HUDEP-2 (cell line): ENCODE results near the gene FAM120AOS.

ENCODE experiments used
- DNase-seq, 76 experiments: peaks; one replicate each; lab custom pipeline; 2025; ENCODE audit not compliant: unreplicated experiment in 76 of 76; lab: John Stamatoyannopoulos, UW

FAM120AOS gene

GRCh38 chr9:93468763-93469456 lies 15.5 kb upstream of the FAM120AOS start:
- peak in 5 of 76 experiments; percentile 3 to 14 (median 9) for DNase-seq

GRCh38 chr9:93467462-93467861 lies 14.1 kb upstream of the FAM120AOS start:
- no peak for DNase-seq

- DNase-seq: no peak
Observed at GRCh38 chr9:93467062-93467416, 13.7 kb upstream of the FAM120AOS start.

GRCh38 chr9:93466416-93467061 lies 13.2 kb upstream of the FAM120AOS start:
- no peak for DNase-seq

GRCh38 chr9:93465855-93466254 lies 12.5 kb upstream of the FAM120AOS start:
- no peak for DNase-seq

- DNase-seq: no peak
Observed at GRCh38 chr9:93464876-93465275, 11.5 kb upstream of the FAM120AOS start.

GRCh38 chr9:93464395-93464794 lies 11.0 kb upstream of the FAM120AOS start:
- DNase-seq: no peak

- peak in 2 of 76 experiments; percentile 5 to 32 for DNase-seq
Observed at GRCh38 chr9:93463638-93464248, 10.4 kb upstream of the FAM120AOS start.

GRCh38 chr9:93461821-93462220 lies 8.4 kb upstream of the FAM120AOS start:
- DNase-seq: no peak

GRCh38 chr9:93461414-93461743 lies 8.0 kb upstream of the FAM120AOS start:
- no peak for DNase-seq

- no peak for DNase-seq
Observed at GRCh38 chr9:93460689-93461413, 7.5 kb upstream of the FAM120AOS start.

GRCh38 chr9:93459432-93459847 lies 6.1 kb upstream of the FAM120AOS start:
- peak in 31 of 76 experiments; percentile 3 to 61 (median 23) for DNase-seq

- no peak for DNase-seq
Observed at GRCh38 chr9:93458712-93459111, 5.3 kb upstream of the FAM120AOS start.

- no peak for DNase-seq
Observed at GRCh38 chr9:93457006-93457405, 3.6 kb upstream of the FAM120AOS start.

- no peak for DNase-seq
Observed at GRCh38 chr9:93456504-93456903, 3.1 kb upstream of the FAM120AOS start.

- DNase-seq: no peak
Observed at GRCh38 chr9:93456022-93456421, 2.6 kb upstream of the FAM120AOS start.

GRCh38 chr9:93452710-93453046 lies 703 bp downstream of the FAM120AOS start:
- peak in 4 of 76 experiments; percentile 26 to 58 (median 36) for DNase-seq

GRCh38 chr9:93451849-93452709 lies 1.3 kb downstream of the FAM120AOS start:
- peak in 24 of 76 experiments; percentile 4 to 53 (median 27) for DNase-seq

- peak in 59 of 76 experiments; percentile 4 to 73 (median 53) for DNase-seq
Observed at GRCh38 chr9:93450945-93451815, 2.2 kb downstream of the FAM120AOS start, which contains the start of gene FAM120A. Gene FAM120A (plus strand): TSS chr9:93451685. CDS start chr9:93451916, 231 bp downstream.
